GM18499 (cell line): ENCODE results near the gene KLHL4.
"Not testable (repeated sequence)": the region's sequence is repeated elsewhere in the genome, so short reads cannot be mapped to it uniquely, and the experiment has no call there.

Source experiments
- ATAC-seq: cut with Tn5 transposase; IDR thresholded peaks from one replicate; pipeline ENCODE4 v1.9.1; 2021; ENCODE audit warnings: moderate number of reproducible peaks; ENCODE audit not compliant: insufficient read depth, unreplicated experiment

The KLHL4 gene

DNA sequence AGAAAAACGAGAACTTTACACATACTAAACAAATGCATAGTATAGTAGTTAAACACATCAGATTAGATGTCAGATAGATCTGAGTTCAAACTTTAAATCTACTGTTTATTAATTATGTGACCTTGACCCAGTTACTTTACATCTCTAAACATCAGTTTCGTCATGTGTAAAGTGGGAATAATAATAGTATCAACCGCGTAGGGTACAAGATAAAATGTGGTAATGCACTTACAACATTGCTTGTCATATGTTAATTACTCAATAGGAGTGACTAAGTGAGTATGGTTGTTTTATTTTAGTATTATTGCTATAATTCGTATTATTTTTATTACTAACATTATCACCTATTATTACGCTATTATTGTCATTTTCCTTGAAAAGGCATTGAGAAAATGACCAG lies 144.2 kb downstream of the KLHL4 start:
- no peak for ATAC-seq

GRCh38 chrX:87663421-87663820 lies 145.8 kb downstream of the KLHL4 start:
- ATAC-seq, result no peak

- no peak for ATAC-seq
Observed at GRCh38 chrX:87664381-87664780, 146.8 kb downstream of the KLHL4 start.

DNA sequence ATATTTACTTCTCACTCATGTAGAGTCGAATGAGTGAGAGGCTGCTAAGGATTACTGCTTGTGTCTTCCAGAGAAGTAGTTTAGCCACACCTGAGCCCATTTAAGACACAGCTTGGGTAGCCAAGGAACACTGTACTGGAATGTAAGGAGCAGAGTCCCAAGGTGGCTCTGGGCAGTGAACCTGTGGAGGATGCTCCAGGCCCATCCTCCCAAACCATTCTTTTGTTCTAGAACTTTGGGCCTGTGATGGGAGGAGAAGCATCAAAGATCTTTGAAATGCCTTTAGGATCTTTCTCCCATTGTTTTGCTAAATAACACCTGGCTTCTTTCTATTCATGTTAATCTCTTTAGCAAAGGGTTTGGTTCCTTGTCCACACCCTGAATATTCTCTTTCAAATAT lies 162.2 kb downstream of the KLHL4 start:
- no peak for ATAC-seq

DNA sequence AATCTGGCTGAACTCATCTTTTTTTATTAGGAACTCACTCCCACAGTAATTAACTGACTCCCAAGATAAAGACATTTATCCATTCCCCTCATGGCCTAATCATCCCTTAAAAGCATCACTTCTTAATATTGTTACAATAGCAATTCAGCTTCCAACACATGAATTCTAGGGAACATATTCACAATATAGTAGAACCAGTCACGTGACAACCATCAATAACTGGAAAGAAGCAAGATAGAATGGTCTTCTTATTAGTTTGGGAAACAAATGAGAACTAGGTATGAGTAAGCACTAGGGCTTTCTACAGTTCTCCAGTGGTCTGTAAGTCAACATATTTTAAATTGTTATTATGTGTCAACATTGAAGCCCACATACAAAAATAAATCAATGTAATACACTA lies 170.1 kb downstream of the KLHL4 start:
- ATAC-seq, result no peak

DNA sequence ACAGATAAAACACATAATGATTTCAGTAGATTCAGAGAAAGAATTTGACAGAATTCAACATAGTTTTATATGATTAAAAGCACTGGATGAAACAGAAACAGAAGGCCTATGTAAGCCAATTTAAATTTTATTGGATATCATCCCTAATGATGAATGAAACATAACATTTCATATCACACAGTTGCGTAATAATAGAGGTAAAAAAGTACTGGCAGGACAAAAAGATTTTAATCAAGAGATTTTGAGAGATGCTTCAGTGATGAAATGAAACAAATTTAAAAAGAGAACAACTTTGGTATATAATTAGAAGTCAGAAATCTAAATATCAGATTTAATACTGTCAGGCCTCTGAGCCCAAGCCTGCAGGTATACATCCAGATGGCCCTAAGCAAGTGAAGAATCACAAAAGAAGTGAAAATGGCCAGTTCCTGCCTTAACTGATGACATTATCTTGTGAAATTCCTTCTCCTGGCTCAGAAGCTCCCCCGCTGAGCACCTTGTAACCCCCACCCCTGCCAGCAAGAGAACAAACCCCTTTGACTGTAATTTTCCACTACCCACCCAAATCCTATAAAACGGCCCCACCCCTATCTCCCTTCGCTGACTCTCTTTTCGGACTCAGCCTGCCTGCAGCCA lies 170.6 kb downstream of the KLHL4 start:
- ATAC-seq, result not testable (repeated sequence)

- not testable (repeated sequence) for ATAC-seq
Observed at GRCh38 chrX:87689218-87689617, 171.6 kb downstream of the KLHL4 start.

- no peak for ATAC-seq
Observed at GRCh38 chrX:87693204-87693603, 175.6 kb downstream of the KLHL4 start.

- no peak for ATAC-seq
Observed at GRCh38 chrX:87697409-87697808, 179.8 kb downstream of the KLHL4 start.

GRCh38 chrX:87702795-87703194 lies 185.2 kb downstream of the KLHL4 start:
- ATAC-seq, result no peak

DNA sequence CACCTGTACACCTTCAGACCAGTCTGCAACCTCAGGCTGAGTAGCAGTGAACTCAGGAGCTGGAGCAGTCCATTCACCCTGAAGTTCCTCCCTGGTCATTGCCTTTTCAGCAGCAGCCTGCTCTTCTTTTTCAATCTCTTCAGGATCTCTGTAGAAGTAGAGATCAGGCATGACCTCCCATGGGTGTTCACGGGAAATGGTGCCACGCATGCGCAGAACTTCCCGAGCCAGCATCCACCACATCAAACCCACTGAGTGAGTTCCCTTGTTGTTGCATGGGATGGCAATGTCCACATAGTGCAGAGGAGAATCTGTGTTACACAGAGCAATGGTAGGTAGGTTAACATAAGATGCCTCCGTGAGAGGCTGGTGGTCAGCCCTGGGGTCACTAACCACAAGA lies 185.9 kb downstream of the KLHL4 start:
- ATAC-seq, result not testable (repeated sequence)

DNA sequence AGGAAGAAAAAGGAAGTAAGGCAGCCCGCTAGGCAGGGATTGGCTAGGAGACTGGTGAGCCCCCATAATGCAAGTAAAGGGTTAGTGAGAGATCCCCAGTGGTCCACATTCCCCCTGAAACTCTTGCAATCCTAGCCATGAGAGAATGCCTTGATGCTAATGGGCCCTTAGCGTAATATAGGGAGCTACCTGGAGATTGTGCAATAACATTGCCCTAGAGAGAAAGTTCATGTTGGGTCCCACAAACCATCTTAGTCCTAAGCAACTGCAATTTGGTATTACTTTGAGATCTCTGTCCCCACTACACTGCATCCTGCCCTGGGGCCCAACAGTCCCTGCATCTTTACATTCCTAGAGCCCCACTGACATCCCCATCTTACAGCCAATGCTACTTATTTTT lies 188.5 kb downstream of the KLHL4 start:
- no peak for ATAC-seq

GRCh38 chrX:87710580-87710979 lies 193.0 kb downstream of the KLHL4 start:
- ATAC-seq, result no peak
